NCI-H2029 (cell line): ENCODE measurements around the gene TMC2.
"Not testable (repeated sequence)": the region's sequence is repeated elsewhere in the genome, so short reads cannot be mapped to it uniquely, and the experiment has no call there.

ENCODE experiments used
- DNase-seq: peaks from one replicate; lab custom pipeline; 2025; lab: John Stamatoyannopoulos, UW

TMC2 gene

GRCh38 chr20:2536560-2536986 lies at the start of gene TMC2:
Gene TMC2 (plus strand): TSS chr20:2536573. CDS start chr20:2536622, 49 bp downstream.
- no peak for DNase-seq

GRCh38 chr20:2502808-2503384 lies 33.5 kb upstream of the TMC2 start:
- not testable (repeated sequence) for DNase-seq

DNA sequence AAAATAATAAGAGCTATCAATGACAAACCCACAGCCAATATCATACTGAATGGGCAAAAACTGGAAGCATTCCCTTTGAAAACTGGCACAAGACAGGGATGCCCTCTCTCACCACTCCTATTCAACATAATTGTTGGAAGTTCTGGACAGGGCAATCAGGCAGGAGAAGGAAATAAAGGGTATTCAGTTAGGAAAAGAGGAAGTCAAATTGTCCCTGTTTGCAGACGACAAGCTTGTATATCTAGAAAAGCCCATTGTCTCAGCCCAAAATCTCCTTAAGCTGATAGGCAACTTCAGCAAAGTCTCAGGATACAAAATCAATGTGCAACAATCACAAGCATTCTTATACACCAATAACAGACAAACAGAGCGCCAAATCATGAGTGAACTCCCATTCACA lies 31.6 kb upstream of the TMC2 start:
- DNase-seq = not testable (repeated sequence)

DNA sequence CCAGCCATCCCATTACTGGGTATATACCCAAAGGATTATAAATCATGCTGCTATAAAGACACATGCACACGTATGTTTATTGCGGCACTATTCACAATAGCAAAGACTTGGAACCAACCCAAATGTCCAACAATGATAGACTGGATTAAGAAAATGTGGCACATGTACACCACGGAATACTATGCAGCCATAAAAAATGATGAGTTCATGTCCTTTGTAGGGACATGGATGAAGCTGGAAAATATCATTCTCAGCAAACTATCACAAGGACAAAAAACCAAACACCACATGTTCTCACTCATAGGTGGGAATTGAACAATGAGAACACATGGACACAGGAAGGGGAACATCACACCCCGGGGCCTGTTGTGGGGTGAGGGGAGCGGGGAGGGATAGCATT lies 29.9 kb upstream of the TMC2 start:
- DNase-seq = not testable (repeated sequence)

DNA sequence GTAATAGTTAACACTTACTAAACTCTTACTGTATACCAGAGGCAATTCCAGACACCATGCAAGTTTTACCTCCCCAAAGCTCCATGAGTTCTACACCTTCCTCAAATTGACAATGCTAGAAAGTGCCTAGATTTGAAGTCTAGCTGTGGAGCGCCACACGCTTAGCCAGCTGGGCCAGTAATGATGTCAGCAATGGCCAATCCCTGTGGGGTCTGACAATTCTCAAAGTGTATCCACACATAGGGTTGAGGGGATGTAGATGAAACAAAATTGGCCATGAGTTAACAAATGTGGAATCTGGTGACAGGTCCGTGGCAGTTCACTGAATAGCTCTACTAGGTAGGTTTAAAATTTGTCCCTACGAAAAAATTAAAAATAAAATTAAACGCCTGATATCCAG lies 28.9 kb upstream of the TMC2 start:
- no peak for DNase-seq

GRCh38 chr20:2507875-2508630 lies 28.3 kb upstream of the TMC2 start:
- no peak for DNase-seq

DNA sequence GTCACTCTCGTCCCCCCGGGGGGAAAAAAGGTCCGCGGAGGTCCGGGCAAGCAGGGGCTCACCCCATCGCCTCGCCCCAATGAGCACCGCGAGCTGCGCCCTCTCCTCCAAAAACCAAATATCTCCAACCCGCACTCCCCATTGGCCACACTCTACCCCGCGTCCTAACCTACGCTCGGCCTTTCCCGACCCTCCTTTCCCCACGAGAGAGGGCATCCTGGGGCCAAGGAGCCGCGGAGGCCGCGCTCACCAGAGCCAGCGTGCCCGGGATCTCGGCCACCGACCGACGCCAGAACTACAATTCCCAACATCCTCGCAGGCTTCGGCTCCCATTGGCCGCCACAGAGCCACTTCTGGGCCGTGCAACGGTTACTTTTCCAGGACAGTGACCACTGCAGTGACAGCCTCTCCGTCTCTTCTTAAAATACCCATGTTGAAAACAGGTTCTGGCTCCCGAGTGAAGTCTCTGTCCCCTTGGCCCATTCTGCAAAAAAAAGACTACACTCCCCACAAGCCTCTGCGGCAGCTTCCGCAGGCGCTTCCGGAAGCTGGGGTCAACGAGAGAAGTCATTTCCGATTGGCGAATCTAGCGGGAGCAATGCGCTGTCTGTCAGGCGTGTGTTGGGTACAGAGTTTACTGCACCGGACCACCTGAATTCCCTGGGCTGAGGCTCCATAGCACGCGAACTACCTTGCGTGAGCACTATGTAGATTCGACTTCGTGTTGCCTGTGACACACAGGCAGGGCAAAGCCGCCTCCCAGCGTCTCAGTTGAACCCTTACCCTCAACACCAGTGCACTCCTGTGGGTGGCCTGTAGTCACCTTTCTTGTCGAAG lies 27.5 kb upstream of the TMC2 start, which contains the start of gene ZNF343:
Gene ZNF343, minus strand, starts transcription at position 285 of the 837 bp plus-strand sequence. CDS start 15,020 bp downstream, outside the sequence.
- DNase-seq = peak; percentile 76

GRCh38 chr20:2509468-2509781 lies 26.9 kb upstream of the TMC2 start:
- no peak for DNase-seq

GRCh38 chr20:2509794-2510193 lies 26.6 kb upstream of the TMC2 start:
- DNase-seq = no peak

- DNase-seq = no peak
These were observed 21.2 kb upstream of the TMC2 start for GRCh38 chr20:2515203-2515602.

- no peak for DNase-seq
These were observed 20.0 kb upstream of the TMC2 start for GRCh38 chr20:2516399-2516798.

GRCh38 chr20:2518096-2518495 lies 18.3 kb upstream of the TMC2 start:
- no peak for DNase-seq

GRCh38 chr20:2518558-2518957 lies 17.8 kb upstream of the TMC2 start:
- DNase-seq = no peak

DNA sequence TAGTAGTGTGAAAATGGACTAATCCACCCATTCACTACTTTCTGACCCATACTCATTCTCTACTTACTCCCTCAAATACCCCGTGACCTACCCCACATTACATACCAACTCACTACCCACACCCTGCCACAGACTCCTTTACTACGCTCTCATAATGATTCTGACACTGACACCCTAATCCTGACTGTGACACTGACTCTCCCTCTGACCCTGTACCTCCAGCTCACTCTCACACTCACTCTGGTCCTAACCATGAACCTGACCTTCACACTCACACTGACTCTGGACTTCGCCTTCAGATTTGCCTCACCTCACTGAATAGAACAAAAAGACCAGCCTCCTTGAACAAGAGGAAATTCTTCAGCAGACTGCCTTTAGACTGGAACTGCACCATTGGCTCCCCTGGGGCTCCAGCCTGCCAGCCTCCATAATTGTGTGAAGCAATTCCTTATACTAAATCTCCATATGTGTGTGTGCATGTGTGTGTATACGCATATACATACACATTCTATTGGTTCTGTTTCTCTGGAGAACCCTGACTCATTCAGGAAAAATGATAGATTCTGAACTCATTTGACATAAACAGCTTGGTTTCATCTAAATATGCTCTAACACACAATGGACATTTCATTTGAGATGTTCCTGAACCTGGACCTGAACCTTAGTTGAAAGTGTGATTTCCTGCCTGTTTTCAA lies 17.1 kb upstream of the TMC2 start:
- DNase-seq = no peak

GRCh38 chr20:2520617-2521016 lies 15.8 kb upstream of the TMC2 start:
- no peak for DNase-seq

GRCh38 chr20:2521369-2522305 lies 14.7 kb upstream of the TMC2 start:
- DNase-seq = peak; percentile 11

DNA sequence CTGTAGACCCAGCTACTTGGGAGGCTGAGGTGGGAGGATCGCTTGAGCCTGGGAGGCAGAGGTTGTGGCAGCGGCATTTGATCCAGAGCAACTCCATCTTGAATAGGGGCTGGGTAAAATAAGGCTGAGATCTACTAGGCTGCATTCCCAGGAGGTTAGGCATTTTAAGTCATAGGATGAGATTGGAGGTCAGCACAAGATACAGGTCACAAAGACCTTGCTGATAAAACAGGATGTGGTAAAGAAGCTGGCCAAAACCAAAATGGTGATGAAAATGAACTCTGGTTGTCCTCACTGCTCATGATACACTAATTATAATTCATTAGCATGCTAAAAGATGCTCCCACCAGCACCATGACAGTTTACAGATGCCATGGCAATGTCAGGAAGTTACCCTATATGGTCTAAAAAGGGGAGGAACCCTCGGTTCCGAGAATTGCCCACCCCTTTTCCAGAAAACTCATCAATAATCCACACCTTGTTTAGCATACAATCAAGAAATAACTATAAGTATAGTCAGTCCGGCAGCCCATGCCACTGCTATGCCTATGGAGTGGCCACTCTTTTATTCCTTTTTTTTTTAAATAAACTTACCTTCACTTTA lies 13.4 kb upstream of the TMC2 start:
- not testable (repeated sequence) for DNase-seq

DNA sequence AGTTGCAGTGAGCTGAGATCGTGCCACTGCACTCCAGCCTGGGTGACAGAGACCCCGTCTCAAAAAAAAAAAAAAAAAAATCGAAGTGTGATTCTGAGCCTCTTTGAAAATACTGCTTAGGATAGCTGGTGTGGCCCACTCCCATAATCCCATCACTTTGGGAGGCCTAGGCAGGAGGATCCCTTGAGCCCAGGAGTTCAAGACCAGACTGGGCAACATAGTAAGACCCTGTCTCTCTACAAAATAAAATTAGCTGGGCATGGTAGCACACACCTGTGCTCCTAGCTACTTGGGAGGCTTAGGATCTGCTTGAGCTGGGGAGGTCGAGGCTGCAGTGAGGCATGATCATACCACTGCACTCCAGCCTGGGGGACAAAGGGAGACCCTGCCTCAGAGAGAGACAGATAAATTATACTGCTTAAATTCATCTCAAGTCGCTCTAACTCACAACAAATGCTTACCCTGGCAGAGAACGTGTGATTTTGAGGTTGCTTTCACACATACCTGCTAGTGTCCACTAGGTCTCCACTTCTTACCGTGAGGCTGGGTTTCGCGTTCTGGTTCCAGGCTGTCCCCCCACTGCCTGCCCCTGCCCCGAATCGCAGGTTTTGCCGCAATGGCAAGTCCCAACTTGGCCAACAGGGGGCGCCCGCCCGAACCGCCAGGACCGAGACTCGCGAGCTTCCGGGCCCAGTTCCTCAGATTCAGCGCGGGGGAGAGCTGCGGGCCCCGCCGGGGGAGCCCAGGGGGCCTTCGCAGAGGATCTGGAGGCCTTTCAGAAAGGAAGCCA lies 12.3 kb upstream of the TMC2 start:
- DNase-seq = peak; percentile 61

DNA sequence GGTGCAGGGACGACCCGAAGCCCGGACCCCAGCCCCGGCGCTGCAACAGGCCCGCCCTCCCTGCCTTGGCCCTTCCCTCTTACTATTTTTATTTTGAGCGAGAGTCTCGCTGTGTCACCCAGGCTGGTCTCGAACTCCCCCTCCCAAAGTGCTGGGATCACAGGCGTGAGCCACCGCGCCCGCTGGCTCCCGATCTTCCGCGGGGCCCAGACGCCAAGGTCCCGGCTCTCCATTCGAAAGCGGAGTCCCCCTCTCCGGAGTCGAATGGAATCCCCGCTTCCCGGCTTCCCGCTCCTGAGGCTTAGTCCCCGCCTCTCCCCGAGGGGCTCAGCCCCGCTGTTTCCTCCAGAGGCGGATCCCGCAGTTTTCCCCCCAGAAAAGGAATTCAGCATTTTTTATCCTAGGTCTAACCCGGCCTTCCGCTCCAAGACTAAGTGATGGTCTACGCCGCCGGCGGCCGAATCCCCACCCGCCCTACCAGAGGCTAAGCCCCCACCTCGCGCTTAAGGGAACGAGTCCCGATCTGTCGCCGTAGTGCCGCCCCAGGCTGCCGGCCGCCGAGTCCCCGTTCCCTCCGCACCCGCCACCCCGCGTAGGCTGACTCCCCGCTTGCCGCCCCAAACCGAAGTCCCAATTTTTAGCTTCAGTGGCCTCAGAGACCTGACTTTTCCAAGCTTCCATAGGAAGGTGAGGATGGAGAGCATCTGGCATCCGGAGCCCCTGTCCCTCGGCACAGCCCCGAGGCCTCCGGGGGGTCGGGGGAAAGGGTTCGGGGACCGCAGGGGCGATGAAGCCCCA lies 11.5 kb upstream of the TMC2 start:
- DNase-seq = no peak
